ENCODE measurements around the gene KCND3. TPM values are rescaled to one million over a fixed set of nuclear protein-coding genes. Genes with fewer than 3 reads are reported as not detected.

KCND3 gene
- total and polyA plus RNA-seq, 2 experiments from 2014 or later = 0.10 to 0.18 TPM

DNA sequence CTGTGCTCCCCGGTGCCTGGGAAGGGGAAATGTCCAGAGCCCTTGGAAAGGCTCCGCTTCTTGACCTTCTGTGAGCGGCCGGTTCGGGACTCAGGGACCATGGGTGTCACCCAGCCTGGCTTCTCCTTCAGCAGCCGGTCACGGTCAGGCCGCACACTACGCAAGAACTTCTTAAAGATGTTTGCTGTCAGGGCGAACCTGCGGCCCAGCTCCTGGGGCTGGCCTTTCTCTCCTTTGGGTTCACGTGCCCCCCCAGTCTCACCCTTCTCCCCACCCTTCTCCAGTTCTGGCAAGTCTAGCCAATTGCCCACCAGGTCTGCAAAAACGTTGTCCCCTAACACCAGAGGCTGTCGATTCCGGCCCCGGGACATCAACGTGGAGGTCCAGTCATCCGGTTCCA lies 262.4 kb downstream of the KCND3 start (continued):
- TF ChIP-seq STAT1 (IDR thresholded peaks at IDR 0.05; ENCODE audit: unreplicated experiment) = no peak
- TF ChIP-seq, protein P1, sequence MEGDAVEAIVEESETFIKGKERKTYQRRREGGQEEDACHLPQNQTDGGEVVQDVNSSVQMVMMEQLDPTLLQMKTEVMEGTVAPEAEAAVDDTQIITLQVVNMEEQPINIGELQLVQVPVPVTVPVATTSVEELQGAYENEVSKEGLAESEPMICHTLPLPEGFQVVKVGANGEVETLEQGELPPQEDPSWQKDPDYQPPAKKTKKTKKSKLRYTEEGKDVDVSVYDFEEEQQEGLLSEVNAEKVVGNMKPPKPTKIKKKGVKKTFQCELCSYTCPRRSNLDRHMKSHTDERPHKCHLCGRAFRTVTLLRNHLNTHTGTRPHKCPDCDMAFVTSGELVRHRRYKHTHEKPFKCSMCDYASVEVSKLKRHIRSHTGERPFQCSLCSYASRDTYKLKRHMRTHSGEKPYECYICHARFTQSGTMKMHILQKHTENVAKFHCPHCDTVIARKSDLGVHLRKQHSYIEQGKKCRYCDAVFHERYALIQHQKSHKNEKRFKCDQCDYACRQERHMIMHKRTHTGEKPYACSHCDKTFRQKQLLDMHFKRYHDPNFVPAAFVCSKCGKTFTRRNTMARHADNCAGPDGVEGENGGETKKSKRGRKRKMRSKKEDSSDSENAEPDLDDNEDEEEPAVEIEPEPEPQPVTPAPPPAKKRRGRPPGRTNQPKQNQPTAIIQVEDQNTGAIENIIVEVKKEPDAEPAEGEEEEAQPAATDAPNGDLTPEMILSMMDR (conservative IDR thresholded peaks at IDR 0.05; ENCODE audit: low read depth in 2 of 2) = no peak

DNA sequence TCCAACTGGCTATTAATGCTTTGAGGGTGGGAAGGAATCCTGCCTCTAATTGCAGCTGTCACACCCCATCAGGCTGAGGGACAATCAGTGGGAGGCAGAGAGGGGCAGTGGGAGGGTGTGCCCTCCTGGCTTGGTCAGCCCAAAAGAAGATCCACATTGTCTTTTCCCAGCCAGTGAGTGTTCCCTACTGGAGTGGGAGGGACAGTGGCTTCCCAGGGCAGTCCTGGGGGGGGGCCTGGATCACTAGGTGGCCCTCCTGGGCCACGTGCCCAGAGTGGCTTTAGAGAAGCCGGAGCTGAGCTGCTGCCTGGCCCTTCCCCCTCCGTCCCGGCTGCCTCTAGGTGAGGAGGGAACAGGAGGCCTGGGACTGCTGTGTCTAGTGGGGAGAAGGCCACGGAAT lies 264.3 kb downstream of the KCND3 start:
- Mint-ChIP-seq H3K4me1 (peaks cover 57% of the 10 kb centered on the region), H3K4me3 (no peak overlapping the region), H3K9me3 (no peaks in the 10 kb centered on the region), H3K27me3 (ENCODE audit: insufficient read depth, low read depth, poor library complexity) (peaks cover 6% of the 10 kb centered on the region), H3K27ac (no peak overlapping the region; the same call in 1 of the 2 replicates), H3K36me3 (ENCODE audit: low read depth) (peaks cover 2% of the 10 kb centered on the region; the same call in 2 of the 3 replicates)
- TF ChIP-seq POLR2AphosphoS5 (IDR thresholded peaks at IDR 0.05; ENCODE audit: low read depth) (no peak), CREB1 (CRISPR knock-in tag; IDR thresholded peaks at IDR 0.05; ENCODE audit: low read depth) (no peak), EZH2phosphoT487 (IDR thresholded peaks at IDR 0.05; ENCODE audit: unreplicated experiment) (no peak), ZNF114 (CRISPR knock-in tag; IDR thresholded peaks at IDR 0.05) (no peak), EZH2 (IDR thresholded peaks at IDR 0.05; ENCODE audit: low read depth, unreplicated experiment) (no peak), NANOG (IDR thresholded peaks at IDR 0.05; ENCODE audit: borderline replicate concordance) (no peak), JUNB (IDR thresholded peaks at IDR 0.05; ENCODE audit: unreplicated experiment) (no peak), STAT1 (IDR thresholded peaks at IDR 0.05; ENCODE audit: unreplicated experiment) (no peak)
- TF ChIP-seq, protein P1 (conservative IDR thresholded peaks at IDR 0.05; ENCODE audit: low read depth in 2 of 2) = no peak
- TF ChIP-seq, protein P2, sequence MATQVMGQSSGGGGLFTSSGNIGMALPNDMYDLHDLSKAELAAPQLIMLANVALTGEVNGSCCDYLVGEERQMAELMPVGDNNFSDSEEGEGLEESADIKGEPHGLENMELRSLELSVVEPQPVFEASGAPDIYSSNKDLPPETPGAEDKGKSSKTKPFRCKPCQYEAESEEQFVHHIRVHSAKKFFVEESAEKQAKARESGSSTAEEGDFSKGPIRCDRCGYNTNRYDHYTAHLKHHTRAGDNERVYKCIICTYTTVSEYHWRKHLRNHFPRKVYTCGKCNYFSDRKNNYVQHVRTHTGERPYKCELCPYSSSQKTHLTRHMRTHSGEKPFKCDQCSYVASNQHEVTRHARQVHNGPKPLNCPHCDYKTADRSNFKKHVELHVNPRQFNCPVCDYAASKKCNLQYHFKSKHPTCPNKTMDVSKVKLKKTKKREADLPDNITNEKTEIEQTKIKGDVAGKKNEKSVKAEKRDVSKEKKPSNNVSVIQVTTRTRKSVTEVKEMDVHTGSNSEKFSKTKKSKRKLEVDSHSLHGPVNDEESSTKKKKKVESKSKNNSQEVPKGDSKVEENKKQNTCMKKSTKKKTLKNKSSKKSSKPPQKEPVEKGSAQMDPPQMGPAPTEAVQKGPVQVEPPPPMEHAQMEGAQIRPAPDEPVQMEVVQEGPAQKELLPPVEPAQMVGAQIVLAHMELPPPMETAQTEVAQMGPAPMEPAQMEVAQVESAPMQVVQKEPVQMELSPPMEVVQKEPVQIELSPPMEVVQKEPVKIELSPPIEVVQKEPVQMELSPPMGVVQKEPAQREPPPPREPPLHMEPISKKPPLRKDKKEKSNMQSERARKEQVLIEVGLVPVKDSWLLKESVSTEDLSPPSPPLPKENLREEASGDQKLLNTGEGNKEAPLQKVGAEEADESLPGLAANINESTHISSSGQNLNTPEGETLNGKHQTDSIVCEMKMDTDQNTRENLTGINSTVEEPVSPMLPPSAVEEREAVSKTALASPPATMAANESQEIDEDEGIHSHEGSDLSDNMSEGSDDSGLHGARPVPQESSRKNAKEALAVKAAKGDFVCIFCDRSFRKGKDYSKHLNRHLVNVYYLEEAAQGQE (IDR thresholded peaks at IDR 0.05; ENCODE audit: unreplicated experiment) = no peak
- TF ChIP-seq, protein P3, sequence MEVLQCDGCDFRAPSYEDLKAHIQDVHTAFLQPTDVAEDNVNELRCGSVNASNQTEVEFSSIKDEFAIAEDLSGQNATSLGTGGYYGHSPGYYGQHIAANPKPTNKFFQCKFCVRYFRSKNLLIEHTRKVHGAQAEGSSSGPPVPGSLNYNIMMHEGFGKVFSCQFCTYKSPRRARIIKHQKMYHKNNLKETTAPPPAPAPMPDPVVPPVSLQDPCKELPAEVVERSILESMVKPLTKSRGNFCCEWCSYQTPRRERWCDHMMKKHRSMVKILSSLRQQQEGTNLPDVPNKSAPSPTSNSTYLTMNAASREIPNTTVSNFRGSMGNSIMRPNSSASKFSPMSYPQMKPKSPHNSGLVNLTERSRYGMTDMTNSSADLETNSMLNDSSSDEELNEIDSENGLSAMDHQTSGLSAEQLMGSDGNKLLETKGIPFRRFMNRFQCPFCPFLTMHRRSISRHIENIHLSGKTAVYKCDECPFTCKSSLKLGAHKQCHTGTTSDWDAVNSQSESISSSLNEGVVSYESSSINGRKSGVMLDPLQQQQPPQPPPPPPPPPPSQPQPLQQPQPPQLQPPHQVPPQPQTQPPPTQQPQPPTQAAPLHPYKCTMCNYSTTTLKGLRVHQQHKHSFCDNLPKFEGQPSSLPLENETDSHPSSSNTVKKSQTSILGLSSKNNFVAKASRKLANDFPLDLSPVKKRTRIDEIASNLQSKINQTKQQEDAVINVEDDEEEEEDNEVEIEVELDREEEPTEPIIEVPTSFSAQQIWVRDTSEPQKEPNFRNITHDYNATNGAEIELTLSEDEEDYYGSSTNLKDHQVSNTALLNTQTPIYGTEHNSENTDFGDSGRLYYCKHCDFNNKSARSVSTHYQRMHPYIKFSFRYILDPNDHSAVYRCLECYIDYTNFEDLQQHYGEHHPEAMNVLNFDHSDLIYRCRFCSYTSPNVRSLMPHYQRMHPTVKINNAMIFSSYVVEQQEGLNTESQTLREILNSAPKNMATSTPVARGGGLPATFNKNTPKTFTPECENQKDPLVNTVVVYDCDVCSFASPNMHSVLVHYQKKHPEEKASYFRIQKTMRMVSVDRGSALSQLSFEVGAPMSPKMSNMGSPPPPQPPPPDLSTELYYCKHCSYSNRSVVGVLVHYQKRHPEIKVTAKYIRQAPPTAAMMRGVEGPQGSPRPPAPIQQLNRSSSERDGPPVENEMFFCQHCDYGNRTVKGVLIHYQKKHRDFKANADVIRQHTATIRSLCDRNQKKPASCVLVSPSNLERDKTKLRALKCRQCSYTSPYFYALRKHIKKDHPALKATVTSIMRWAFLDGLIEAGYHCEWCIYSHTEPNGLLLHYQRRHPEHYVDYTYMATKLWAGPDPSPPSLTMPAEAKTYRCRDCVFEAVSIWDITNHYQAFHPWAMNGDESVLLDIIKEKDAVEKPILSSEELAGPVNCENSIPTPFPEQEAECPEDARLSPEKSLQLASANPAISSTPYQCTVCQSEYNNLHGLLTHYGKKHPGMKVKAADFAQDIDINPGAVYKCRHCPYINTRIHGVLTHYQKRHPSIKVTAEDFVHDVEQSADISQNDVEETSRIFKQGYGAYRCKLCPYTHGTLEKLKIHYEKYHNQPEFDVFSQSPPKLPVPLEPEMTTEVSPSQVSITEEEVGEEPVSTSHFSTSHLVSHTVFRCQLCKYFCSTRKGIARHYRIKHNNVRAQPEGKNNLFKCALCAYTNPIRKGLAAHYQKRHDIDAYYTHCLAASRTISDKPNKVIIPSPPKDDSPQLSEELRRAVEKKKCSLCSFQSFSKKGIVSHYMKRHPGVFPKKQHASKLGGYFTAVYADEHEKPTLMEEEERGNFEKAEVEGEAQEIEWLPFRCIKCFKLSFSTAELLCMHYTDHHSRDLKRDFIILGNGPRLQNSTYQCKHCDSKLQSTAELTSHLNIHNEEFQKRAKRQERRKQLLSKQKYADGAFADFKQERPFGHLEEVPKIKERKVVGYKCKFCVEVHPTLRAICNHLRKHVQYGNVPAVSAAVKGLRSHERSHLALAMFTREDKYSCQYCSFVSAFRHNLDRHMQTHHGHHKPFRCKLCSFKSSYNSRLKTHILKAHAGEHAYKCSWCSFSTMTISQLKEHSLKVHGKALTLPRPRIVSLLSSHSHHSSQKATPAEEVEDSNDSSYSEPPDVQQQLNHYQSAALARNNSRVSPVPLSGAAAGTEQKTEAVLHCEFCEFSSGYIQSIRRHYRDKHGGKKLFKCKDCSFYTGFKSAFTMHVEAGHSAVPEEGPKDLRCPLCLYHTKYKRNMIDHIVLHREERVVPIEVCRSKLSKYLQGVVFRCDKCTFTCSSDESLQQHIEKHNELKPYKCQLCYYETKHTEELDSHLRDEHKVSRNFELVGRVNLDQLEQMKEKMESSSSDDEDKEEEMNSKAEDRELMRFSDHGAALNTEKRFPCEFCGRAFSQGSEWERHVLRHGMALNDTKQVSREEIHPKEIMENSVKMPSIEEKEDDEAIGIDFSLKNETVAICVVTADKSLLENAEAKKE (CRISPR knock-in tag; IDR thresholded peaks at IDR 0.05) = no peak
- no peaks in the 10 kb centered on the region for H3K36me3 ChIP-seq (ENCODE audit: insufficient read depth)
- DNase-seq (ENCODE audit: low spot score) (no peak), ATAC-seq (peak; percentile 51)
- H3K27me3 ChIP-seq (ENCODE audit: insufficient read depth) = no peaks in the 10 kb centered on the region
- peaks cover 5% of the 10 kb centered on the region for H4K20me1 ChIP-seq (replicated peaks; ENCODE audit: insufficient read depth)
- H3K4me3 ChIP-seq = no peak overlapping the region
- no peaks in the 10 kb centered on the region; the same call in 1 of the 2 replicates for H3F3A ChIP-seq (replicated peaks; ENCODE audit: low read depth)
- H3K79me2 ChIP-seq (replicated peaks; ENCODE audit: insufficient read depth) = peaks cover 5% of the 10 kb centered on the region
- H3K4me1 ChIP-seq (ENCODE audit: insufficient read depth) = peaks cover 36% of the 10 kb centered on the region
- no peak overlapping the region; the same call in 1 of the 2 replicates for H3K27ac ChIP-seq (ENCODE audit: low read depth)
- 0 out of 2 replicates have a peak overlapping the region, but pooled peaks have one; percentile 48 for H3K4me2 ChIP-seq
- H3K9me2 ChIP-seq (ENCODE audit: insufficient read depth) = peaks cover 3% of the 10 kb centered on the region; the same call in 1 of the 2 replicates
- H2AFZ ChIP-seq = no peak overlapping the region
